ENCODE results near the gene RBBP5. TPM values are rescaled to one million over a fixed set of nuclear protein-coding genes. Genes with fewer than 3 reads are reported as not detected.

Gene RBBP5
- total RNA-seq, 1 donor from 2014 or later, result 19.7 TPM

DNA sequence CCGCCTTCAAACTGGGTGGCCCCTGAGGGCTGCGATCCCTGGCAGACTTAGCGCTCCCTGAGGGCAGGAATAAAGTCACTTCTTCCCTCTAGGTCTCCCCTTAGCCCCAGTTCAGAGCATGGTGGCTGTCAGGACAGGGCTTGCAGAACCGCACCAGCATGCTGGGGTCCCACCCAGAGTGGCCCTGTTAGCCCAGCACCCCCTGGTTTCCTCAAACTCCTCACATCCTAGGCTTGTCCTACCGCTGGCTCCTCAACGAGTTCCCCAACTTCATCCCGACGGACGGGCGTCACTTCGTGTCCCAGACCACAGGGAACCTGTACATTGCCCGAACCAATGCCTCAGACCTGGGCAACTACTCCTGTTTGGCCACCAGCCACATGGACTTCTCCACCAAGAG, 62.9 kb downstream of the RBBP5 start:
- no peak for DNase-seq
- CTCF ChIA-PET, result no interaction called here
- Mint-ChIP-seq H3K27ac (no peak overlapping the region), H3K36me3 (ENCODE audit: low read depth) (no peaks in the 10 kb centered on the region), H3K4me1 (no peaks in the 10 kb centered on the region), H3K4me3 (no peak overlapping the region), H3K27me3 (peaks cover 5% of the 10 kb centered on the region), H3K9me3 (no peaks in the 10 kb centered on the region)
- TF ChIP-seq, protein P1, sequence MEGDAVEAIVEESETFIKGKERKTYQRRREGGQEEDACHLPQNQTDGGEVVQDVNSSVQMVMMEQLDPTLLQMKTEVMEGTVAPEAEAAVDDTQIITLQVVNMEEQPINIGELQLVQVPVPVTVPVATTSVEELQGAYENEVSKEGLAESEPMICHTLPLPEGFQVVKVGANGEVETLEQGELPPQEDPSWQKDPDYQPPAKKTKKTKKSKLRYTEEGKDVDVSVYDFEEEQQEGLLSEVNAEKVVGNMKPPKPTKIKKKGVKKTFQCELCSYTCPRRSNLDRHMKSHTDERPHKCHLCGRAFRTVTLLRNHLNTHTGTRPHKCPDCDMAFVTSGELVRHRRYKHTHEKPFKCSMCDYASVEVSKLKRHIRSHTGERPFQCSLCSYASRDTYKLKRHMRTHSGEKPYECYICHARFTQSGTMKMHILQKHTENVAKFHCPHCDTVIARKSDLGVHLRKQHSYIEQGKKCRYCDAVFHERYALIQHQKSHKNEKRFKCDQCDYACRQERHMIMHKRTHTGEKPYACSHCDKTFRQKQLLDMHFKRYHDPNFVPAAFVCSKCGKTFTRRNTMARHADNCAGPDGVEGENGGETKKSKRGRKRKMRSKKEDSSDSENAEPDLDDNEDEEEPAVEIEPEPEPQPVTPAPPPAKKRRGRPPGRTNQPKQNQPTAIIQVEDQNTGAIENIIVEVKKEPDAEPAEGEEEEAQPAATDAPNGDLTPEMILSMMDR (IDR thresholded peaks at IDR 0.05), result no peak
- no peak for ATAC-seq (ENCODE audit: low read depth)
- intact Hi-C loops (cut with micrococcal nuclease), result no loop called here
- POLR2A ChIA-PET, result no interaction called here

DNA sequence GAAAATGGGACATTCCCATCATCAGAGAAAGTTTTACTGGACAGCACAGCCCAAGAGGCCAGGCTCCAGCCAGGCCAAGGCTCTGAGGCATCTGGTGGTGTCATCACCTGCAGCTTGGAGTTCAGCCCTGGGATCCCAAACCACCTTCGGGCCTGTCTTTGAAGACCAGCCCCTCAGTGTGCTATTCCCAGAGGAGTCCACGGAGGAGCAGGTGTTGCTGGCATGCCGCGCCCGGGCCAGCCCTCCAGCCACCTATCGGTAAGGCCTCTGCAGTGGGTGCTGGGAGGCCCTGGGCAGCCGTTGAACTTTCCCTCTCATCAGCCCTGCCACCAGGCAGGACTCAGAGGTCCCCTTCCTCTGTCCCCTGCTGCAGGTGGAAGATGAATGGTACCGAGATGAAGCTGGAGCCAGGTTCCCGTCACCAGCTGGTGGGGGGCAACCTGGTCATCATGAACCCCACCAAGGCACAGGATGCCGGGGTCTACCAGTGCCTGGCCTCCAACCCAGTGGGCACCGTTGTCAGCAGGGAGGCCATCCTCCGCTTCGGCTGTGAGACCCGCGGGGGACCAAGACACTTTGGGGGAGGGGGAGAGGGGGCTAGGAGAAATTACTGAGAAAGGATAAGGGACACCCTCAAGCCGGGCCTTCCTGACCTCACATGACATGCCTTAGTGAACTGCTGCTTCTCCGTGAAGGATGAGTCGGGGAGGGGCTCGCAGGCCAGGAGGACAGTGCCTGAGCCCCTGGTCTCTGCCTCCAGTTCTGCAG, 63.8 kb downstream of the RBBP5 start:
- intact Hi-C loops (cut with micrococcal nuclease), result no loop called here
- H3K36me3 Mint-ChIP-seq (ENCODE audit: low read depth), result no peaks in the 10 kb centered on the region
- ChIA-PET POLR2A (no interaction called here), CTCF (no interaction called here)
- no peak for ATAC-seq (ENCODE audit: low read depth)
- H3K4me3 Mint-ChIP-seq, result no peak overlapping the region
- H3K9me3 Mint-ChIP-seq, result no peaks in the 10 kb centered on the region
- H3K27me3 Mint-ChIP-seq, result peaks cover 9% of the 10 kb centered on the region
- no peaks in the 10 kb centered on the region for H3K4me1 Mint-ChIP-seq
- TF ChIP-seq, protein P1 (IDR thresholded peaks at IDR 0.05), result no peak
- no peak for DNase-seq
- H3K27ac Mint-ChIP-seq, result no peak overlapping the region

DNA sequence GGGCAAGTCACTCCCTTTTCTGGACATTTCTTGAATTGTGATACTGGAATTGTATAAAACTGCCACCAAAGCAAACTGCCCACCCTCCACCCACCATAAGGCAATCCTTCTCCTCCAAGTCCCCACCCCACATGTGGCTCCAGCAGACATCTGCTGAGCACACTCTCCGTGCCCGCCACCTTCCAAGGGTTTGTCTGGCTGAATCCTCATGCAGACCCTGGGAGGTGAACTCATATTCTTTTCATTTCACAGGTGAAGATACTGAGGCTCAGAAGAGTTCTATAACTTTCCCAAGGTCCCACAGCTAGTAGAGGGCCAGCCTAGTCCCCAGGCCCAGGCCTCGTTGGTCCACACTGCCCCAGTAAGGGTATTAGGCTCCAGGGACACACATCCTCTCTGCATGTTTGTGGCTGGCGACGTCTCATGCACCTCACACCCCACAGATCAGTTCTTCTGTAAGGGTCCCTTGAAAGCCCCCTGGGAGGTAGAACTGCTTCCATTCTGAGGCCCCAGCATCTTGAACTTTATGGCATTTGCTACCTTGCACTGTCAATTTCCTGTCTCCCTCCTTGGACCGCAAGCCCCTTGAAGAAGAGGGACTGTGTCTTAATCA, 64.7 kb downstream of the RBBP5 start:
- DNase-seq (no peak), ATAC-seq (ENCODE audit: low read depth) (no peak)
- intact Hi-C loops (cut with micrococcal nuclease), result no loop called here
- POLR2A ChIA-PET, result no interaction called here
- no peak overlapping the region for H3K4me3 Mint-ChIP-seq
- TF ChIP-seq, protein P1 (IDR thresholded peaks at IDR 0.05), result no peak
- CTCF ChIA-PET, result no interaction called here
- no peaks in the 10 kb centered on the region for H3K4me1 Mint-ChIP-seq
- no peaks in the 10 kb centered on the region for H3K9me3 Mint-ChIP-seq
- no peak overlapping the region for H3K27ac Mint-ChIP-seq
- H3K36me3 Mint-ChIP-seq (ENCODE audit: low read depth), result no peaks in the 10 kb centered on the region
- peaks cover 9% of the 10 kb centered on the region for H3K27me3 Mint-ChIP-seq

DNA sequence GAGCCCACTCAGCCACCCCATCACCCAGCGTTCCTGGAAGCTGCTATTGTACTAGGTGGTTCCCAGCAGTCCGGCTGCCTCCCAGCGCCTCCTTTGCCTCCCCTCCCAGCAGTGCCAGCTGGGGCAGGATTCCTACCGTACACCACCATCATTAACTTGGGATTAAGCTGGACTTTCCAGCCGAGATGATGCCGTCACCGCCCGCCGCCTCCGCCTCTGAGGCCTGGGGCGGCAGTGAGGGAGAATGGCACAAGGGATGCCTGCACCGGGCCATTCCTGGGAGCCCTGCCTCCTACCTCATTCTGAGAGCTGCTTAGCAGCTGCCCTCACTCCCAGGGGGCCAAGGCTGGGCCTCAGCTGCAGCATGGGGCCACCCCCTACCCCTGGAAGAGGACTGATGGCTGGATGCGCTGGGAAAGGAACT, 65.6 kb downstream of the RBBP5 start:
- no peak for DNase-seq
- H3K4me1 Mint-ChIP-seq, result no peaks in the 10 kb centered on the region
- peaks cover 9% of the 10 kb centered on the region for H3K27me3 Mint-ChIP-seq
- H3K9me3 Mint-ChIP-seq, result no peaks in the 10 kb centered on the region
- H3K27ac Mint-ChIP-seq, result no peak overlapping the region
- ATAC-seq (ENCODE audit: low read depth), result no peak
- ChIA-PET CTCF (no interaction called here), POLR2A (no interaction called here)
- intact Hi-C loops (cut with micrococcal nuclease), result no loop called here
- H3K4me3 Mint-ChIP-seq, result no peak overlapping the region
- H3K36me3 Mint-ChIP-seq (ENCODE audit: low read depth), result no peaks in the 10 kb centered on the region
- TF ChIP-seq, protein P1 (IDR thresholded peaks at IDR 0.05), result no peak

DNA sequence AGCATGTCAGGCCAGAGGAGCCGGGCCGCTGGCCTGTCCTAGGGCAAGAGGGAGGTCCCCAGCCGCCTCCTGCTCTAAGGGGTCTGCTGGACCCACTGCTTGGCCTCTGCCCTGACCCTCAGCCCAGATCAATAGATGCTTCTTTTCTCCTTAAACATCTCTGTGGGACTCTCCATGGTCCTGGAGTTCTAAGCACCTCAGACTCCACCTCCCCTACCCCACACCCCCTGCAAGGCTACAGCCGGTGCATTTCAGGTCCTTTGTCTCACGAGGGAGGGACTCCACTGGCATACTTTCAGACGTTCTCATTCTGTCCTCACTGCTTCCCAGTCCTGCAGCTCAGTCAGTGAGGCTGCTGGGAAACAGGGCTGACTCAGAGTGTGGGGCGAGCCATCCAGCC, 67.8 kb downstream of the RBBP5 start:
- CTCF ChIA-PET, result no interaction called here

More for the DNA sequence above, 67.8 kb downstream of the RBBP5 start:
- POLR2A ChIA-PET, result no interaction called here
- DNase-seq (no peak), ATAC-seq (ENCODE audit: low read depth) (no peak)
- intact Hi-C loops (cut with micrococcal nuclease), result no loop called here
- H3K9me3 Mint-ChIP-seq, result no peaks in the 10 kb centered on the region
- H3K4me3 Mint-ChIP-seq, result no peak overlapping the region
- H3K27ac Mint-ChIP-seq, result no peak overlapping the region
- TF ChIP-seq, protein P1 (IDR thresholded peaks at IDR 0.05), result no peak
- no peaks in the 10 kb centered on the region for H3K4me1 Mint-ChIP-seq
- peaks cover 9% of the 10 kb centered on the region for H3K27me3 Mint-ChIP-seq
- H3K36me3 Mint-ChIP-seq (ENCODE audit: low read depth), result no peaks in the 10 kb centered on the region

All from activated B cell treated with CpG ODN at 0.5 μM for 24 hours (primary cell).